ENCODE data around the gene LBX1.

The LBX1 gene

DNA sequence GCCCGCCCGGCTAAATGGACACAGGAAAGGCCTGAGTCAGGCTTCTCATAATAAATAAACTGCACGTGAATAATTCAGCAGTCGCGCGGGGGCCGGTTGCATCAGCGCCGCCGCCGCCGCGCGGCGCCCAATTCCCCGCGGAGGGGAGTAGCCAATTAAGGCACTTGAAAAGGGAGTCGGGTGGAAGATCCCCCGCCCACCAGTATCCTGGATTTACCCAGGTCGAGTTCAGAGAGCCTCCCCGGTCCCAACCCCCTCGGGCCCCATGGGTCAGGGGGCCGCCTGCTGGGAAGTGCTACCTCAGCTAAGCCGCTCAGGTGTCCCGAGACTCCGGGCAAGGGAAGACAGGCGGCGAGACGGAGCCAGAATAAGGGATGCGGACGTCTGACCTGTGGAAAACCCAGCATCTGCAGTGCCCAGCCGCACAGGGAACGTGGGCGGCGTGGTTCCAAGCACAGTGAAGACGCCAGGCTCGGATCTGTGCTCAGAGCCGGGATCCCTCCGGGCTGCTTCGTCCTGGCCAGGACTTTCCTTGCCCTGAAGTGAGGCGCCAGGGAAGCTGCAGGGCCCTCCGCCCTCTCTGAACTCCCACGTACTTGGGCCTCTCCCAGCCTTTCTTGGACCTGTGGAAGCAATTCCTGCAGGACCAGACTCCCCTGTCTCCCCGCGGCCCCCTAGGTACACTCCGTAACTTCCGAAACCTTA is 7.3 kb upstream of the LBX1 start:
- no peak for TF ChIP-seq GATA1 (IDR thresholded peaks at IDR 0.05; ENCODE audit: low read depth, low read length)
- no peak for TF ChIP-seq POLR2A (IDR thresholded peaks at IDR 0.05; ENCODE audit: low read length)
- DNase-seq: no peak

DNA sequence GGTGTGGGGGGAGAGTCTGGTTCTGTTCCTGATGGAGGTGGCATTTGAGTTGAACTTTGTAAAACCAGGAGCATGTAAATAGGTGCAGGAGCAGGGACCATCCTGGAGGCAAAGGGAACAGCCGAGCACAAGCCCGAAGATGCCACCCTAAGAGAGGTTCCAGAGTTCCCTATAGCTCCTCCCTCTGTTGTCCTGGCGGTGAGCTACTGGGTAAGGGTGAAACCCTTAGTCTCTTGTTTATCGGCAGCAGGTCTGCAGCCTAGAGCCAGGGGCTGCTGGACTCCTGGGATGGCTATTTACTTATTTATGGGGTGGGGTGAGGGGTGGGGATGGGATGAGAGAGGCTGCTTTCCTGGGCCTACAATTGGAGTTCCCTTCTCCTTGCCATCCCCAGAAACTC is 6.5 kb upstream of the LBX1 start:
- DNase-seq: no peak
- no peak for TF ChIP-seq POLR2A (IDR thresholded peaks at IDR 0.05; ENCODE audit: low read length)
- TF ChIP-seq GATA1 (IDR thresholded peaks at IDR 0.05; ENCODE audit: low read depth, low read length): no peak

DNA sequence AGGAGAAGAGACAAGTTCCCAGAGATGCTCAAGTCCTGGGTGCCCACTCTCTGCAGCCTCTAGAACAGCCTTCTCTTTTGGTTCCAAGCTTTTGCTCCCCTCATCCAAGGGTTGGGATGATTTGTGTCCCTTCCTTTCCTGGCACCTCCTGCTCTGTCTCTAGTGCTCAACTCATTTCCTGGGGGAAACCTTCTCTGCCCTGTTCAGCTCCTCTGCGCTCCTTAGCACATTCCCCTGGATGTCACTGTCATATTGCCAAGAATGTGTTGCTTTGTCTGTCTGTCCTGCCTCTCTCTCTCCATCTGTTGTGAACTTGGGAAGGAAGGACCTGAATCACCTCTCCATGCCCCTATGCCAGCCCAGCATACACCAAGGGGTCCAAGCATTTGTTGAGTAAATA is 5.1 kb upstream of the LBX1 start:
- no peak for TF ChIP-seq GATA1 (IDR thresholded peaks at IDR 0.05; ENCODE audit: low read depth, low read length)
- no peak for TF ChIP-seq POLR2A (IDR thresholded peaks at IDR 0.05; ENCODE audit: low read length)
- no peak for DNase-seq

DNA sequence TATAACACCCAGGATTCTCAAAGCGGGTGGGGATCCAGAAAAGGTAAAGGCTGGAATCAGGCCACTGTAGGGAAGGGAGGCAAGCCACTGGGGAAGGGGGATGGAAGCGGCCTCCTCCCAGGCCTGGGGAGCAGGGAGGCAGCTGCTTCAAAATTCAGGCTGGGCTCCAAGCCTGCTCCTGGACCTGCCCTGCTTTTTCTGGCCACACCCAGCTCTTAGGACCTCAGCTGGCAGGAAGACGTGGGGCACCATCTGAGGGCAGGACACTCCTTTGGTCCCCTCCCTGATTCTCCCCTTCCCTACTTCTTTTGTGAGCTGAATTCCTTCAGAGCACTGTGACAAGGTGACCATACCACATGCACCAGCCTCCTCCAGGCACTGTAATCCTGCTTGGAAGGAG is 4.6 kb upstream of the LBX1 start:
- DNase-seq: no peak
- TF ChIP-seq GATA1 (IDR thresholded peaks at IDR 0.05; ENCODE audit: low read depth, low read length): no peak
- no peak for TF ChIP-seq POLR2A (IDR thresholded peaks at IDR 0.05; ENCODE audit: low read length)

DNA sequence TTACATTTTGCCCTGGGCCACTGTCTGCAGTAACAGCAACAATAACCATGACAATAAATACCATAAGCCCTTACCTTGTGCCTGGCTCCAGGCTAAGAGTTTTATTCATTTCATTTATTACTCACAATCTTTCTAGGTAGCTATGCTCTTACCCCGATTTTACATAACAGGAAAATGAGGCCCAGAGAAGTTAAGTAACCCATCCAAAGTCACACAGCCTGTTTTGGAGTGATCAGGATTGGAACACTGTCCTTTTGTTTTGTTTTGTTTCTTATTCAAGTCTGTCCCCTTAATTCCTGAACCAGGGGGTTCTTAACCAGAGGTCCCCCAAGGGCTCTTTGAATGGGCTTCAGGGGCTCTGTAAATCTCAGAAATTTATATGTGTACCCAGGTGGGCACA is 4.2 kb upstream of the LBX1 start:
- DNase-seq: no peak
- TF ChIP-seq POLR2A (IDR thresholded peaks at IDR 0.05; ENCODE audit: low read length) (no peak), GATA1 (IDR thresholded peaks at IDR 0.05; ENCODE audit: low read depth, low read length) (no peak)

DNA sequence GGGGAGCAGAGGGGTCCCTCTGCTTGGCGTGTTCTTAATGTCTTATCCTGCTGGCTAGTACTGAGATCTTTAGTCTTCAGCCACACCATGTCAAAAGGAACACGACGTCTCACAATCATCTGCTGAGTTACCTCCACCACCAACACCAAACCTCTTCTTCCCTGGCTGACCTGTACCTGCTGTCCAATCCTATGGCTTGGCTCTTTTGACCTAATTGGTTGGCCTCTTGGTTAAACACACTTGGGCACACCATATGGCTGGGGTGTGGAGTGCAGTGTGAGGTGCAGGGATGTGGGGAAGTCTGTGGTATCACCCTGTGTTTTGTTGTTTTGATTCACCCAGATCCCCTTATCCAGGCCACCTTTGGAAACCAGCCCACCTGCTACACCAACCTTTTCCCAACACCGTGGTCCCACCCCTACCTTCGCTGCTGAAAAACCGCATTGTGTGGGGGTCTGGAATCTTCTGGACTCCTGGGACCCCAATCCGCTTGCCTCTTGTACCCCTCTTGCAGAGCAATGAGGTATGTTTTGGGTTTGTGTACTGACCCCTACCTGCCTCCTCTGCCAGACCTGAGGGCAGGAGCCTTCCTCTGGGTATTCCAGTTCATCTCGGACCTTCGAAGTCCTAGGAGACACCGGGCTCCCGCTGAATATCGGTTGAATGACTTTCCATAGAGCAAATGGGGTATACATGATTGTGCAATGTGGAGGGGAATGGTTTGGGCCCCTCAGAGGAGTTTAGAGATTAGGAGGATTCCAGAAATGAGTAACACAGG is 2.8 kb upstream of the LBX1 start:
- TF ChIP-seq POLR2A (IDR thresholded peaks at IDR 0.05; ENCODE audit: low read length): no peak
- no peak for TF ChIP-seq GATA1 (IDR thresholded peaks at IDR 0.05; ENCODE audit: low read depth, low read length)
- DNase-seq: no peak

DNA sequence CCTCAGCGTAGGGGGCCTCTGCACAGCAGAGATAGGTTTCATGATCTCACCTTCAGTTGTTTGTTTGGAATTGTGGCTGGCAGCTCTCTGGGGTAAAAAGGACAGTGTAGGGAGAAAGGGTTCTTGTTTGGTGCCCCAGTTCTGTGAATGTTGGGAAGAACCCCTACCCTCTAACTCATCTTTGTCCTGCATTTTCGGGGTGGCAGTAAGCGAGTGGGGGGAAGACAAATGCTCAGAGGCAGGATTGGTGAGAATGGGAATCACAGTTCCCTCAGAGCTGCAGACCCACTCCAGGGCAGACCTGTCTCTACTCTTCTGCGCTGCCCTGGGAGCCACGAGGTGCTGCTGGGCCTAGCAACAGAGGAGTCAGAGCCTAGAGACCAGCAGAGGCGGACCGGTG is 1.8 kb upstream of the LBX1 start:
- TF ChIP-seq POLR2A (IDR thresholded peaks at IDR 0.05; ENCODE audit: low read length): no peak
- no peak for TF ChIP-seq GATA1 (IDR thresholded peaks at IDR 0.05; ENCODE audit: low read depth, low read length)
- no peak for DNase-seq

DNA sequence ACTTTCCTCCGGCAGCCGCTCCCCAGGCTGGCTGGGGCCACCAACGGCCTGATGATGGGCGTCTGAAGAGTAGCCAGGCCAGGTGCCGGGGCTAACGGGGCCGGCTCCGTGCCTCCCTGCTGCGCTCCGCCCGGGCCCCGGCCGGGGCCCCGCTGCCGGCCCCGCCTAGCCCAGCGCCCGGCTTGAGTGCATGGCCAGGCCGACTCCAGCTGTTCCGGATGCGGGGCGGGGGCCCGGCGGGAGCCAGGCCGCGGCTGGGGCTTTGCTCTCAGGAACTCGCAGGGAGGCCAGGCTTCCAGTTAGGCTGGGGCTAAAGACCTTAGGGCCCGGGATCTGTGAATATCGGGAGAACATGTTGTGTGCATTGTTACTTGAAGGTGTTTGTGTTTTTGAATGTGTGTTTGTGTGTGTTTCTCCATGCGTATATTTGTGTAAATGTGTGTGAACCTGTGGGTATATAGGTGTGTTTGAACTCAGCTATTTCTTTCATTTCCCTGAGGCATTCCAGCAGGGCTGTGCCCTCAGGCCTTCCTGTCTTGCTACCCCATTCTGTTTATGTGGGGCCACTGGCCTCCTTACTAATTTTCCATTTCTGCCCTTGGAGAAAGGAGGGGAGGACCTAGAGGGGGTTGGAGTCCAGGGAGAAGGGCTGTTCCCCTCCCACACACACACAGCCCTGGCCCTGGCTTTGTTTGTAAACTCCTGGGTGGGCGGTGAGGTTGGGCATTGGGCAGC is 1.1 kb upstream of the LBX1 start:
- no peak for DNase-seq
- no peak for TF ChIP-seq GATA1 (IDR thresholded peaks at IDR 0.05; ENCODE audit: low read depth, low read length)
- no peak for TF ChIP-seq POLR2A (IDR thresholded peaks at IDR 0.05; ENCODE audit: low read length)

DNA sequence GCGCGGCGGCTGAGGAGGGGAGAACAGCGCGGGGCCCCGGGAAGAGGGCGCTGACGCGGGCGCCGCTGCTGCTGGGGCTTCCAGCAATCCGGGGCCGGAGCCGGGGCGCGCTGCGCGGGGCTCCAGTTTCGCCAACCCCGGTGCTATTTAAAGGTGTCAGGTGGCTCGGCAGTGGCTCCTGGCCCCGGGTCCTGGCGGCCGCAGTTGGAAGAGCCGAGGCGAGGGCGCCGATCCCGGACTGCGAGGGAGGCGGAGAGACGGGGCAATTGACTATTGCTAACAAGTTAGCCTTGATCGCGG is 347 bp downstream of the LBX1 start:
- TF ChIP-seq POLR2A (IDR thresholded peaks at IDR 0.05; ENCODE audit: low read length): no peak
- no peak for TF ChIP-seq GATA1 (IDR thresholded peaks at IDR 0.05; ENCODE audit: low read depth, low read length)
- no peak for DNase-seq

DNA sequence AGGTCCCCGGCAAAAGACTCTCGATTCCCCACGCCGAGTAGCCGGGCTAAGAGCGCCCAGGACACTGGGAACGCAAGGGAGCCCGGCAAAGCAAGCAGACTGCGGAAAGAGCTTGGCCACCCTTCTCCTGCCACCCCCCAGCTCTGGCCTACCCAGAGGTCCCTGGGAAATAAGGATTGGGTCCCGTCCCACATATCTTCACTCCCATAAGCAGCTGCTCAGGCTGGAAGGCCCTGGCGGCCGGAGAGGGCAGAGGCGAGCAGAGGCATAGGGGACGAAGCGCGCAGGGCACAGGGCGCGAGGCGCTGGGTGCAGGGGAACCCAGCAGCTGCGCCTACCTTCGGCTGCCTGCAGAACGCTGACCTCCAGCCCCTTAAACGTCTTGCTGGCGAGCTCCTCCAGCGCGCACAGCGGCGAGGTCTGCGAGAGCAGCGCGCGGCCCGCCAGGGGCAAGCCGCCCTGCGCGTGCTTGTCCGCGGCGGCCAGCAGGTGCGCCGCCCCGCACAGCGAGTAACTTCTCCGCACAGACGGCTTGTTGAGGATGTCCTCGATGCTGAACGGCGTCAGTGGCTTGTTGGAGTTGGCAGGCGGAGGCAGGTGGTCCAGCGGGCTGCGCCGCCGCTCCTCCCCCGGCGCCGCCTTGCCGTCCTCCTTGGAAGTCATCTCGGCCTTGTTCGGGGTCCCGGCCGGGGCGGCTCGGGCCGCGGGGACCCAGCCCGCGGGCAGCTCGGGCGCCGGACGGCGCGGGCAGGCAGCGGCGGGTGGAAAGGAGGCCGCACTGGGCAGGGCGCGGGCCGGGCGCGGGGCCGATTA is 904 bp downstream of the LBX1 start:
- peak in 1 of 2 experiments; percentile 29 for DNase-seq
- TF ChIP-seq POLR2A (IDR thresholded peaks at IDR 0.05; ENCODE audit: low read length) (no peak), GATA1 (IDR thresholded peaks at IDR 0.05; ENCODE audit: low read depth, low read length) (no peak)

DNA sequence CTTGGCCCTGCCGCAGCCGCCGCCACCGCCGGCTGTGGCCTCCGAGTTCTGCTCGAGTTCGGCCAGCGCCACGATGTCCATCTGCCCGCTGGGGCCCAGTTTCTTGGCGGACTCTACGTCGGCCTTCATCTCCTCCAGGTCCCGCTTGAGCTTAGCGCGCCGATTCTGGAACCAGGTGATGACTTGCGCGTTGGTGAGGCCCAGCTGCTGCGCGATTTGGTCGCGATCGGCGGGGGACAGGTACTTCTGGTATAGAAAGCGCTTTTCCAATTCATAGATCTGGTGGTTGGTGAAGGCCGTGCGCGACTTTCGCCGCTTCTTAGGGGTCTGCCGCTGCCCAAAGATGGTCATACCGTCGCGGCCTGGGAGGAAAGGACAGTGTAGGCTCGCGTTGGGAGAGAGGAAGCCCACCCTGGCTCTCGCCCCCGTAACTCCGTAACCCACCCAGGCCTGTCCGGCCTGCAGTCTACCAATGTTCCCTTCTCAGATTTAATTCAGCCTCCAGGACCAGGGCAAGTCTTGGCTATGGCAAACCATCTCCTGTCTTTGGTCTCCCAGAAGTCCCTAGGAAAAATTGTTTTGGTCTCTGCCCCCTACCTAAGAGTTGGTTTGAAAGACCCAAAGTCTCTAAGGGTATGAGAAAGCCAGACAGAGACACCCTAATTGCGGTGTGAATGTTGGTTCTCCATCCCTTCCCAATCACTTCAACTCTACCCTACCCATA is 1.7 kb downstream of the LBX1 start:
- DNase-seq: no peak
- TF ChIP-seq GATA1 (IDR thresholded peaks at IDR 0.05; ENCODE audit: low read depth, low read length): no peak
- TF ChIP-seq POLR2A (IDR thresholded peaks at IDR 0.05; ENCODE audit: low read length): no peak

DNA sequence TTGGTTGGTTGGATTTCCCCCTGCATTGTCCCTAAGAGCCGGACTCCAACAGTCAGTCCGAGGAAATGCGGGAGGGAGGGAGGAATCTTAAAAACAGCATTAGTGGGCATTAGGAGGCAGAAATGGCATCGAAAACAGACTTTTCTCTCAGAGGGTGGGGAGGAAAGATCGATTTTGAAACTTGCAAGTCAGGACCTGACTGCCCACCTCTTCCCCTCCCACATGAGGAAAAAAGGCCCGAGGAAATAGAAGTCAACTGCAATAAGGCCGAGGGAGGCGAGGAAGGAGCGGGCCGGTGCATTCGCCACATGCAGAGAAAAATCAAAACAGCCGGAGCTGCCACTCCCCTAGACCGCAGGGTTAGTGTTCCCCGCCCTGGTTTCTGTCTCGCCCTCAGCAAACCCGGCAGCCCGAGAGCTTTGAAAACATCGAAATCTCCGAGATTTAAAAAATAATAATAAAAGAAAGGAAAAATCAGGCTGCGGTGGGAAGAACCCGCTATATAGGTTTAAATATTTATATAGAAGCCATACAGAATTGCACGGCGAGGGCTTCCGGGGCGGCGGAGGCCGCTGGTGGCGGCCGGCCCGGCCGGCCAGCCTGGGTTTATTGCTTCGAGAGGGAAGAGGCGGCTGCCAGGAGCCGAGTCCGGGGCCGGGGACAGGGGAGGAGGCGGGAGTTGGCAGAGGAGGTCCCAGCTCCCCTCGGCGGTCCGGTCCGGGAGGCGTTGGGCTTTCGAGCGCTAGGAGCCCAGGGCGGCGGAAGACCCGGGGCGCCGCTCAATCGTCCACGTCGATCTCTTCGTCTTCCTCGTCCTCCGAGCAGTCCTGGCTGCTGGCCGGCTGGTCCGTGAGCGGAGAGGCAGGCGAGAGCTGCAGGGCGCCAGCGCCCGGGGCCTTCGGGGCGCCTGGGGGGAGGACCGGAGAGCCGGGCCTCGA is 2.5 kb downstream of the LBX1 start:
- TF ChIP-seq POLR2A (IDR thresholded peaks at IDR 0.05; ENCODE audit: low read length) (no peak), GATA1 (IDR thresholded peaks at IDR 0.05; ENCODE audit: low read depth, low read length) (no peak)
- no peak for DNase-seq

Data from erythroblast (primary cell).